Rectal smooth muscle tissue (tissue), 1 donor: ENCODE measurements around the gene CD47.

Experiments used
- H3K27ac ChIP-seq: one replicate; pipeline ENCODE4 v1.7.0; 2013; ENCODE audit warnings: low read depth, low read length, inconsistent platforms
- H3K27me3 ChIP-seq: one replicate; pipeline ENCODE4 v1.7.0; 2013; ENCODE audit warnings: low read length; ENCODE audit not compliant: control insufficient read depth, insufficient read depth
- H3K36me3 ChIP-seq: one replicate; pipeline ENCODE4 v1.7.0; 2013; ENCODE audit warnings: low read length; ENCODE audit not compliant: control insufficient read depth, insufficient read depth
- H3K4me1 ChIP-seq: one replicate; pipeline ENCODE4 v1.7.0; 2013; ENCODE audit warnings: low read length; ENCODE audit not compliant: control insufficient read depth, insufficient read depth
- H3K4me3 ChIP-seq: one replicate; pipeline ENCODE4 v1.7.0; 2013; ENCODE audit warnings: low read length
- H3K9ac ChIP-seq: one replicate; pipeline ENCODE4 v1.7.0; 2013; ENCODE audit warnings: low read length

The CD47 gene

DNA sequence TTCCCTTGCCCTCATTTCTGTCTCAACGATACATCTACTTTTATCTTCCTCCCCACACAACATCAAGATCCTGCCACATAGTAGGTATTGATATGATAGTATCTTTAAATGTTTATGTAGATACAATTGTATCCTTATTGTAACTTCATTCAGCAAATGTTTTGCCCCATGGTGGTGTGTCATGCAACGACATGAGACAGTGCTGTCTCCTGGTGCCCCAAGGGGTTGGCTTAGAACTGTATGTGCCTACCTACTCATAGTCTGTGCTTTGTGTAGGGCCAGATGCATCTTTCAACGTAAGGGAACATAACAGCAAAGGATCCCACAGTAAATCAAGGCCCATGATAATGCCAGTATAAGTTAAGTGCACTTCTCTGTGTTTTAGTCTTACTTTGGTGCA is 2.8 kb upstream of the CD47 start:
- no peak overlapping the region for H3K27ac ChIP-seq
- no peaks in the 10 kb centered on the region for H3K4me1 ChIP-seq
- H3K36me3 ChIP-seq = no peaks in the 10 kb centered on the region

DNA sequence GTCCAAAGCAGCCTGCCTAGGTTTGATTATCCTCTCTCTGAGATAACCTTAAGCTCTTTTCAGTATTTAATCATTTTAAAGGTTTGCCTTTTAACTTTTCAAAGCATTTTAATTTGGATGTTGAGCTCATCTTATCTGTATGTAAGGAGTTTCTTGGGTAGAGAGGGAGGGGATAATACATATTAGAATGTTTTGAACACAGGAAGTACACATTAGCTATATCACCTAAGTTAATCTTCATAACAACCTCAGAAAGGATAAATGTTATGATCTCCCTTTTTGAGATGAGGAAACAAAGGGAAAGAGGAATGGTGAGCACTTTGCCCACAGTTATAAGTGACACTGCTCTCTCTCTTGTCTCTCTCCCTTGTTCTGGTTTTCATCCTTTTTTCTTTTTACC is 2.2 kb upstream of the CD47 start:
- Histone ChIP-seq H3K36me3 (no peaks in the 10 kb centered on the region), H3K9ac (no peak overlapping the region), H3K4me3 (no peak overlapping the region), H3K4me1 (no peaks in the 10 kb centered on the region), H3K27me3 (no peaks in the 10 kb centered on the region), H3K27ac (no peak overlapping the region)

More for the DNA sequence above, 2.8 kb upstream of the CD47 start:
- Histone ChIP-seq H3K4me3 (no peak overlapping the region), H3K9ac (no peak overlapping the region), H3K27me3 (no peaks in the 10 kb centered on the region)

DNA sequence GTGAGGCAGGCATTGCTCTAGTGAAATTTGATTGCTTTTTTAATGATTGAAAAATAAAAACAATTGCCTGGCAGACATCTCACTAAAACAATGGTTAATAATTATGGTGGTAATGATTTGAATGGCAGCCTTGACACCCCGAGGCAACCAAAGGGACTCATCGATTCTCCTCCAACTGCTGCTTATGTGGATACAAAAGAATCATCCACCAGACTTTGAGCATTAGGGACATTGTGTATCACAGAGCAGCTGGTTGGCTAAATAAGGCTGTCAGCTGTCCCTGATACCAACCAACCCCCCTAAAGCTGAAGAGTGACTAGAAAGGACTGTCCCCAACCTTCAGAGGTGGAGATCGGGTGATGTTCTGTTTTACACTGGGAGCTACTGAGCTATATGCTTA is 1.7 kb upstream of the CD47 start:
- Histone ChIP-seq H3K4me1 (no peaks in the 10 kb centered on the region), H3K27ac (no peak overlapping the region), H3K4me3 (no peak overlapping the region), H3K9ac (no peak overlapping the region), H3K27me3 (no peaks in the 10 kb centered on the region), H3K36me3 (no peaks in the 10 kb centered on the region)

DNA sequence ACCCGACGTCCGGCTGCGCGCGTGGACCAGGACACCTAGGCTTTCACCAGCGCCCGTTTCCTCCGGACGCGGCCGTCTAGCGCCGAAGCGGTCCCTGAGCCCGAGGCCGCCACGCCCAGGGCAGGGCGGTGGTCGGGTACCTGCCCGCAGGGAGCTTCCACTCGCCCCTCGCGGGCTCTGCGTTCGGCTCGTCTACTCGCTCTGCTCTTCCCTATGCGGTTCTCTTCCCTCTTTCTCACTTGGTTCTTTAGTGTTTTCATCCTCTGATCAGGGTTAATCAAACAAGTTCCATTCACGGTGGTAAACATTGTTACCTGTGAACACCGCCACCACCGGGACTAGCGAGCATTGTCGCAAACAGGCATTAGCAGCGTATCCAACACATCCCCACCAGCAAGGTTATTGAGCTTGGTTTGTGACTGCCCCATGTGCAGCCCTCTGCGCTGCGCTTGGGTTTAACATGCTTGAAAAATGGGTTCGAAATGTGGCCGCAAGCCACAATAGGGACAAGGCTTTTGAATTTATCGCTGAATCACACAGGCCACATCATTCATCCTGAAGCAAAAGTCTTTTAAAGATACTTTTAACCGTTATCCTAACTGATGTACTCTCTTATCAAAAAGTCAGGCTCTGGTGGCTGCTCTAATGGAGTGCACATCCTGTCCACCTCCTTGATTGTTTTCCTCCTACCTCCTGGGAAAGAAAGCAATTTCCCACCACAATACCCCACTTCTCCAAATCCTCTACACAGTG is 843 bp upstream of the CD47 start:
- peak overlapping the region; percentile 83 for H3K4me3 ChIP-seq
- peak overlapping the region; percentile 61 for H3K9ac ChIP-seq
- H3K27me3 ChIP-seq = no peaks in the 10 kb centered on the region
- H3K27ac ChIP-seq = peak overlapping the region; percentile 66
- no peaks in the 10 kb centered on the region for H3K4me1 ChIP-seq
- no peaks in the 10 kb centered on the region for H3K36me3 ChIP-seq

DNA sequence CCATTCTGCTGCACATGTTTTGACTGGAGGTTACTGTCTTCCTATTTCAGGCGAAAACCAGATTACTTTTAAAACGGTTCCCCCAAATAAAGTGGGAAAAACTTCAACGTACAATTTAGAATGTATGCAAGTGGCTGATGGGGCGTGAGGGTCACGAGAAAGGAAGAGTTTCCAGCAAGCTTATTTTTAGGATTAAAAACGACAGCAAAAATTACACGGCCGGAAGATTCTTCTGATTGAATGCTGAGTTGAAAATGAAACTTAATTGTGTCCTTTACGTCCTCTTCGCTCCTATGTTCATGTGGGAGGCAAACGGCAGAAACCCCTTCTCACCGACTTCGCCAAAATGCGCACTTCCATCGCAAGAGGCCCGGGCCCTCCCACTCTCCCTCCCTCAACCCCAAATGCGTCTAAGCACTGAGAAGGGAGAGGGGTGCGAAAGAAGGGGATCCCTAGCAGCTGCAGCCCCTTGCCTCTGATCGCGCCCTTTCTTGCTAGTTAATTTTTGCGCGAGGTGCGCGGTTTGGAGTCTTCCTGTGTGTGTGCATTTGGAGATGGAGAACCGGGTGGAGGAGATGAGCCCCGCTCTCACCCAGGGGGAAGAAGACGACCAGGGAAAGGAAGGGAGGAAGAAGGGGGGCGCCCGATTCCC is 656 bp downstream of the CD47 start:
- H3K27ac ChIP-seq = peak overlapping the region; percentile 66
- H3K4me3 ChIP-seq = peak overlapping the region; percentile 78
- no peaks in the 10 kb centered on the region for H3K36me3 ChIP-seq
- H3K4me1 ChIP-seq = no peaks in the 10 kb centered on the region
- H3K27me3 ChIP-seq = no peaks in the 10 kb centered on the region
- peak overlapping the region; percentile 69 for H3K9ac ChIP-seq

DNA sequence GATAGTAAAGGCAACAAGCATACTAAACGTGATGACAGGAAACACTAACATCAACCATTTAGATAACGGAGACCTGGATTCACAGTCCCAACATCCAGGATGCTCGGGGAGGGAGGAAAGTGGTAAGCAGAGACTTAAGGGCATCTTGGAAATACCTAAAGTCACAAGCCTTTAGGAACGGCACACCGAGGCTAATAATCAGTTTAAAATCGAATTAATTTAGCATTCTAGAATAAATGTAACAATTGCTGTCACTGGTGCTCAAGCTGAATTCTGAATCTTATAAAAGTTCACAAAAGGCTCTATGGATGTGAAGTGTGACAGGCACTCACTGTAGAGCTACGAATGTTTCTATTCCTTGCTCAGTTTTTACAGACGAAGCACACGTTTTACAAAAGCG is 1.3 kb downstream of the CD47 start:
- Histone ChIP-seq H3K9ac (no peak overlapping the region), H3K4me3 (peak overlapping the region; percentile 78), H3K27me3 (no peaks in the 10 kb centered on the region), H3K27ac (no peak overlapping the region), H3K4me1 (no peaks in the 10 kb centered on the region), H3K36me3 (no peaks in the 10 kb centered on the region)

DNA sequence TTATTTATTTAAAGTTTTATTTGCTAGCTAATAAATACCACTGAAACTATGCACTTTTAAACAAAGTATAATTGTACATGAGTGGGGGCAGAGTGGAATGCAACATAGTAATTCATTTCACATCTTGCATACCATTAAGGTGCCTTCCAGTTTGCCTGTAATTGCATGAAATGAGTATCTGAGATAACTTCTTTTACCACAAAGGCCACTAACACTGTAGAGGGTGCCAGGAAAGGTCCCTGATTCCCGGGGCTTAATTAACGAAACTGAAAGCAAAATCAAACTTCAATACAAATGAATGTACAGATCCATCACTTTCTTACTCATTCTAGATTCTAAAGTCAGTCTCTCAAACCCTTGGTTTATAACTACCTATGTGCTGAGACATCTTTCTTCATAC is 2.1 kb downstream of the CD47 start:
- Histone ChIP-seq H3K27me3 (no peaks in the 10 kb centered on the region), H3K27ac (no peak overlapping the region), H3K36me3 (no peaks in the 10 kb centered on the region), H3K9ac (no peak overlapping the region), H3K4me1 (no peaks in the 10 kb centered on the region), H3K4me3 (peak overlapping the region; percentile 45)

DNA sequence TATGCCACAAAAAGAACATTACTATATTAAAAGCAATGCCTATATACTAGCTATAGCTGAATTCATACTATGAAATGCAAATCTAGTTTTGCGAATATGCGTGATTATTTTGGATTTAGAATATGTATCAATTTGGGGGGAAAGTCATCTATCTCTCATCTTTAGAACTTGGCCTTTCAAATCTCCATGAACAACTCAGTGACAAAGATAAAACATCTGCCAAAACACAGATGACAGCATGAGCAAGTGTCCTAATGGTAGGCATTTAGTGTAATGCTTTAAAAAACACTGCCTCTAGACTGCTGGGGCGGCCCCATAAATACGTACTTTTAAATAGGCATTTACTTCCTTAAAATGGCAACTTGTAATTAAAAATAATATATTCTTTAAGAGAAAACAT is 2.7 kb downstream of the CD47 start:
- H3K27me3 ChIP-seq = no peaks in the 10 kb centered on the region
- no peaks in the 10 kb centered on the region for H3K36me3 ChIP-seq
- H3K4me3 ChIP-seq = no peak overlapping the region
- H3K27ac ChIP-seq = no peak overlapping the region
- H3K4me1 ChIP-seq = no peaks in the 10 kb centered on the region
- no peak overlapping the region for H3K9ac ChIP-seq

DNA sequence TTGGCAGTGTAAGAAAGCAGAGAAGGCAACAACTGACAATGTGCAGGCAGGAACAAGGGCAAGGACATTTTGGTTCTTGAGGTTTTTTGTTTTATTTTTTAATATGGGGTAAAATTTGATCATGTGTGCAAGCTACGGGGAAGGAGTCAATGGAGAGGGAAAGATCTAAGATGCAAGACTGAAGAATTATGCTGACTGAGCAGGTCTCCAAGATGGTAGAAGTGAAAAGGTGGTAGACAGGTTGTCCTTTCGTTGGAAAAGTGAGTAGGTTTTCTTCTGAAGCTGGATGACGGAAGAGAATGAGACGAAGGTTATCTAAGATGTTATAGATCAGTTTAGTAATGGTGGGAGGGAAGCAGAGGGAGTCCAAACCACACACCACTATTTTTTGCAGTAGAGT is 4.2 kb downstream of the CD47 start:
- Histone ChIP-seq H3K27ac (no peak overlapping the region), H3K4me1 (no peaks in the 10 kb centered on the region), H3K4me3 (no peak overlapping the region), H3K36me3 (no peaks in the 10 kb centered on the region), H3K9ac (no peak overlapping the region), H3K27me3 (no peaks in the 10 kb centered on the region)

DNA sequence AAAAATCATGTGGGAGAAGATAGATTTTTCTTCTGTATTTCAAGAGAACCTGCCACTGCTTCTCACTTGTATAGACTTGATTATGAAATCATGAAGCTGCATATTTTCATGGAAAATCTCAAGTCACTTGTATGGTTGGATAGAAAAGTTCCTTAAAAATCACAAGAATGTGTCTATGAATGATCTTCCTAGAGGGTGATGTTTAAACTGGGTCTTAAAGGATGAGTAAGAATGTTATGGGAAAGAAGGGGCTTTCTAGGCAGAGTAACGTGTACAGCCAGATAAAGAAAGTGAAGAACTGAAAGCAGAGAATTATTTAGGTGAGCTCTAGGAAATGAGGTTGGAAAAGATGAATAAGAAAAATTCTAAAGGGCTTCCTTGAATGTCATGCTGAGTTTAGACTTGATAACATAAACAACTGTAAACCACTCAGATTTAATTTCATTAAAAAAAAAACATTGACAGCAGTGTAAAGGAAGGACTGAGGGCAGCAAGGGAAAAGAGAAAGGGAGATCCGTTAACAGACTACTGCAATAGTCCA is 5.0 kb downstream of the CD47 start:
- Histone ChIP-seq H3K27me3 (no peaks in the 10 kb centered on the region), H3K9ac (no peak overlapping the region), H3K4me1 (no peaks in the 10 kb centered on the region), H3K36me3 (no peaks in the 10 kb centered on the region), H3K27ac (no peak overlapping the region), H3K4me3 (no peak overlapping the region)

DNA sequence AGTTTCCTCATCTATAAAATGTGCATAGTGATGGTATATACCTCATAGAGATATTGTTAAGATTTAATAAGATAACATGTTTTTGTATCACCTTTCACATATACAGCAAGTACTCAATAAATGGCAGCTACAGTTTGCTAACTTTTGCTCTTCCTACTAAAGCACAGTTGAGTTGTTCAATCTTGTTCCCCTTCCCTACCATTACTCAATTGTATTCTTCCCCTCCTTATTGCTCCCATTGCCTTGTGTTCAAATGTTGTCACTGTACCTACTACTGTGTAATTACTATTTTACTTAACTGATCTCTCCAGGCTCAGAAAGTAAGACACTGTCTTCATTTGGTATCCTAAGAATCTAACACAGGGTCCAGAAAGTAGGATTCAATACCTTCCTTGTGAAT is 5.5 kb downstream of the CD47 start:
- Histone ChIP-seq H3K36me3 (no peaks in the 10 kb centered on the region), H3K27ac (no peak overlapping the region), H3K27me3 (no peaks in the 10 kb centered on the region), H3K9ac (no peak overlapping the region), H3K4me1 (no peaks in the 10 kb centered on the region), H3K4me3 (no peak overlapping the region)

DNA sequence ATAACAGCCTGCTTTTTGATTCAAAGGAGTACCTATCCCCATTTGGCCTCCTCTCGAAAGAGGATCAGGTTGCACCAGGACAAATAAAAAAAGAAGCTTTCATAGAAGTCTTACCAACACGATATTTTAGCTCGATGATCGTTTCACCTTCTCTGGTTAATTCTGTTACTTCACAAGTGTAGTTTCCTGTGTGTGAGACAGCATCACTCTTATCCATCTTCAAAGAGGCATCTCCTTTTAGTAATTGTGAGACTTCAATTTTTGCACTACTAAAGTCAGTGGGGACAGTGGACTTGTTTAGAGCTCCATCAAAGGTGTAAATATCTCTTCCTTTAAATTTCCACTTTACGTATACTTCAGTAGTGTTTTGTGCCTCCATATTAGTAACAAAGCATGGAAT is 11.0 kb downstream of the CD47 start:
- H3K4me1 ChIP-seq = no peaks in the 10 kb centered on the region

DNA sequence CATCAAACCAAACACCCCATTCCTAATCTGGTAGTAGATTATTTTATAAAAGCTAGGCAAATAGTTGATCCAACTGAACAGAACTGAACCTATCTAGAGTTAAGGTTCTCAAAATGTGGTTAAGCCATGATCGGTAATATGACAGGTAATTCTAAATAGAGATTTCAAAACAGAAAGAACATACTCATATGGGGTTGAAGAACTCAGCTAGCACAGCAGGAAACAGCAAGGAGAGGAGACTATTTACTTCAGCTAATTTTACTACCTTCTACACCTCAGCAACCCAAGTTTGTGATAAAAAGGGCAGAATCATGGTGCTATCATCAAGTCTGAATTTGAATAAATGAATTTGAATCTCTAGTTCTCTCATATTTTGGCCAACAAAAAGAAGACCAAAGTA is 11.8 kb downstream of the CD47 start:
- no peak overlapping the region for H3K27ac ChIP-seq
- no peak overlapping the region for H3K4me3 ChIP-seq
- peaks cover 7% of the 10 kb centered on the region for H3K36me3 ChIP-seq
- H3K27me3 ChIP-seq = no peaks in the 10 kb centered on the region
- H3K9ac ChIP-seq = no peak overlapping the region
- no peaks in the 10 kb centered on the region for H3K4me1 ChIP-seq

More for the DNA sequence above, 11.0 kb downstream of the CD47 start:
- H3K27ac ChIP-seq = no peak overlapping the region
- H3K27me3 ChIP-seq = no peaks in the 10 kb centered on the region
- no peak overlapping the region for H3K9ac ChIP-seq
- peaks cover 7% of the 10 kb centered on the region for H3K36me3 ChIP-seq
- H3K4me3 ChIP-seq = no peak overlapping the region
